ENCODE measurements around the gene EVI5.
"Not testable (repeated sequence)": the region's sequence is repeated elsewhere in the genome, so short reads cannot be mapped to it uniquely, and the experiment has no call there.

EVI5 gene

GRCh38 chr1:92679980-92680379 is 104.9 kb downstream of the EVI5 start:
- no peak for DNase-seq

- DNase-seq, result no peak
These were observed 121.1 kb downstream of the EVI5 start for GRCh38 chr1:92663775-92664174.

GRCh38 chr1:92662048-92662447 is 122.9 kb downstream of the EVI5 start:
- DNase-seq, result no peak

- DNase-seq, result no peak
These were observed 127.2 kb downstream of the EVI5 start for GRCh38 chr1:92657701-92658100.

GRCh38 chr1:92655197-92655801 is 129.6 kb downstream of the EVI5 start:
- no peak for DNase-seq

- no peak for DNase-seq
These were observed 131.1 kb downstream of the EVI5 start for GRCh38 chr1:92653605-92654381.

GRCh38 chr1:92640686-92641085 is 144.2 kb downstream of the EVI5 start:
- not testable (repeated sequence) for DNase-seq

- DNase-seq, result no peak
These were observed 146.4 kb downstream of the EVI5 start for GRCh38 chr1:92638498-92638897.

- not testable (repeated sequence) for DNase-seq
These were observed 149.7 kb downstream of the EVI5 start for GRCh38 chr1:92635203-92635602.

- no peak for DNase-seq
These were observed 161.6 kb downstream of the EVI5 start for GRCh38 chr1:92623187-92623778.

GRCh38 chr1:92619466-92620189 is 165.3 kb downstream of the EVI5 start:
- no peak for DNase-seq

- no peak for DNase-seq
These were observed 183.9 kb downstream of the EVI5 start for GRCh38 chr1:92601044-92601443.

- peak; percentile 30 for DNase-seq
These were observed 185.7 kb downstream of the EVI5 start for GRCh38 chr1:92599184-92599583.

GRCh38 chr1:92589361-92589760 is 195.5 kb downstream of the EVI5 start:
- not testable (repeated sequence) for DNase-seq

GRCh38 chr1:92587445-92587844 is 197.5 kb downstream of the EVI5 start:
- no peak for DNase-seq

GRCh38 chr1:92585831-92586230 is 199.1 kb downstream of the EVI5 start:
- peak; percentile 39 for DNase-seq

- not testable (repeated sequence) for DNase-seq
These were observed 200.1 kb downstream of the EVI5 start for GRCh38 chr1:92584810-92585209.

- DNase-seq, result peak; percentile 81
These were observed 200.8 kb downstream of the EVI5 start for GRCh38 chr1:92583821-92584760.

- no peak for DNase-seq
These were observed 207.5 kb downstream of the EVI5 start for GRCh38 chr1:92577261-92577895.

GRCh38 chr1:92575123-92575522 is 209.8 kb downstream of the EVI5 start:
- no peak for DNase-seq

GRCh38 chr1:92572520-92572919 is 212.4 kb downstream of the EVI5 start:
- no peak for DNase-seq

- no peak for DNase-seq
These were observed 213.3 kb downstream of the EVI5 start for GRCh38 chr1:92571578-92571977.

Measured in NCI-H226 (cell line).